K562 (cell line): ENCODE data around the gene PTPRM. TPM values are rescaled to one million over a fixed set of nuclear protein-coding genes. Genes with fewer than 3 reads are reported as not detected.

Experiments used
- ATAC-seq: fragments of 200-7000 bp; cut with Tn5 transposase; 3 replicates; pipeline ENCODE4 v1.9.1; 2020; ENCODE audit warnings: moderate library complexity
- BruUV-seq: library from RNA; stranded (reverse); fragments of 400-500 nt; replicated peaks from 2 replicates; lab custom pipeline; 2021; lab: Mats Ljungman, UMichigan
- CTCF ChIA-PET: fragments of 300-600 bp; formaldehyde crosslinking; extraction: SDS; loops from one replicate; lab custom pipeline; 2021; ENCODE audit warnings: low intra/inter-chr PET ratio; lab: Yijun Ruan, JAX
- POLR2A ChIA-PET: fragments of 300-600, 350-650 bp; sonication (Branson Sonifier 250); formaldehyde crosslinking; extraction: SDS; loops from one replicate; lab custom pipeline; 2021; ENCODE audit warnings: antibody characterized with exemption, inconsistent platforms; lab: Yijun Ruan, JAX
- DNase-seq, 4 experiments: peaks; one replicate each; pipeline versions ENCODE4 v3.0.0 to v3.0.0-alpha.2; 2011 to 2018; ENCODE audit warnings: low spot score in 3 of 4, mixed read lengths in 3 of 4; ENCODE audit errors: extremely low read depth in 1 of 4
- FAIRE-seq: peaks from 2 replicates; lab custom pipeline; 2011; peaks lifted over from hg19 to GRCh38; lab: Jason Lieb, UNC
- H2AFZ ChIP-seq: 2 replicates; pipeline ENCODE4 v1.6.0; 2011; ENCODE audit warnings: low read depth, low read length, control low read depth, inconsistent platforms
- H3K27ac ChIP-seq: fragments of 200-600 bp; 3 replicates; pipeline ENCODE4 v1.8.0; 2011; ENCODE audit warnings: low read depth, mild to moderate bottlenecking, control low read depth, inconsistent platforms, low read length, moderate library complexity, mixed read lengths; ENCODE audit errors: extremely low read depth
- H3K27me3 ChIP-seq, 2 experiments: fragments of 300-600 bp in 1 of 2; 2 replicates in 1 of 2; 3 replicates in 1 of 2; pipeline versions ENCODE4 v1.6.0 to v1.8.0; 2011; ENCODE audit warnings: inconsistent platforms in 2 of 2, low read length in 2 of 2, mild to moderate bottlenecking in 1 of 2, mixed read lengths in 1 of 2, moderate library complexity in 1 of 2; ENCODE audit not compliant: control insufficient read depth in 2 of 2, insufficient read depth in 2 of 2
- H3K36me3 ChIP-seq: fragments of 300-600 bp; 3 replicates; pipeline ENCODE4 v1.8.0; 2011; ENCODE audit warnings: mild to moderate bottlenecking, low read length, inconsistent platforms; ENCODE audit not compliant: control insufficient read depth, insufficient read depth
- H3K4me1 ChIP-seq, 2 experiments: fragments of 200-600 bp in 1 of 2; replicated peaks in 1 of 2; 2 replicates in 1 of 2; 3 replicates in 1 of 2; pipeline versions ENCODE4 v1.5.1 to v1.8.0; 2011; ENCODE audit warnings: inconsistent platforms in 2 of 2, low read length in 2 of 2, mild to moderate bottlenecking in 1 of 2, mixed read lengths in 1 of 2, moderate library complexity in 1 of 2; ENCODE audit not compliant: control insufficient read depth in 2 of 2, insufficient read depth in 2 of 2
- H3K4me2 ChIP-seq: 2 replicates; pipeline ENCODE4 v1.6.1; 2011; ENCODE audit warnings: low read length, control low read depth, inconsistent platforms, mixed read lengths; ENCODE audit not compliant: insufficient read depth
- H3K4me3 ChIP-seq: fragments of 200-600 bp; sonication (generic), shearing (Covaris generic); 2 replicates; pipeline ENCODE4 v1.5.1; 2016; ENCODE audit warnings: control low read depth, inconsistent platforms
- H3K79me2 ChIP-seq: fragments of 200-600 bp; 3 replicates; pipeline ENCODE4 v1.8.0; 2011; ENCODE audit warnings: low read length, inconsistent platforms; ENCODE audit not compliant: control insufficient read depth, insufficient read depth
- H3K9ac ChIP-seq, 2 experiments: 2 replicates each; pipeline versions ENCODE4 v1.6.0 to v1.6.1; 2011; ENCODE audit warnings: low read depth in 2 of 2, low read length in 2 of 2, control low read depth in 1 of 2, inconsistent platforms in 1 of 2, mild to moderate bottlenecking in 1 of 2, mixed read lengths in 1 of 2; ENCODE audit not compliant: insufficient read depth in 1 of 2
- H3K9me1 ChIP-seq: one replicate; pipeline ENCODE4 v1.6.0; 2011; ENCODE audit warnings: inconsistent platforms, mild to moderate bottlenecking, low read length, moderate library complexity; ENCODE audit not compliant: control insufficient read depth, insufficient read depth
- H3K9me3 ChIP-seq: replicated peaks from 2 replicates; pipeline ENCODE4 v1.5.1; 2011; ENCODE audit warnings: low read depth, low read length, inconsistent platforms; ENCODE audit not compliant: control insufficient read depth, insufficient read depth
- H4K20me1 ChIP-seq: replicated peaks from 2 replicates; pipeline ENCODE4 v1.6.1; 2011; ENCODE audit warnings: low read length, inconsistent platforms, mixed read lengths; ENCODE audit not compliant: control insufficient read depth, insufficient read depth
- FOXK2 ChIP-seq, 2 experiments: fragments of 450-650 bp; IDR thresholded peaks in 1 of 2; conservative IDR thresholded peaks in 1 of 2; 2 replicates each; pipeline ENCODE4 v1.6.1; 2016; ENCODE audit warnings: low read depth in 2 of 2, mild to moderate bottlenecking in 1 of 2
- MTF1 ChIP-seq: fragments of 250-450 bp; sonication (Bioruptor Pico); IDR thresholded peaks from 2 replicates; pipeline ENCODE4 v1.9.0; 2021; ENCODE audit warnings: moderate library complexity, mild to moderate bottlenecking, inconsistent platforms, borderline replicate concordance
- NCOR1 ChIP-seq: fragments of 450-650 bp; IDR thresholded peaks from 2 replicates; pipeline ENCODE4 v1.6.1; 2016; ENCODE audit warnings: mild to moderate bottlenecking, moderate library complexity
- PHB2 ChIP-seq: fragments of 450-650 bp; IDR thresholded peaks from 2 replicates; pipeline ENCODE4 v1.6.1; 2017; ENCODE audit warnings: low read depth
- PML ChIP-seq: IDR thresholded peaks from 2 replicates; pipeline ENCODE4 v1.6.1; 2012; ENCODE audit warnings: low read length, inconsistent platforms
- SETDB1 ChIP-seq: IDR thresholded peaks from one replicate; pipeline ENCODE4 v1.6.1; 2012; ENCODE audit warnings: low read length, control low read depth, inconsistent platforms
- THRA ChIP-seq: fragments of 450-650 bp; IDR thresholded peaks from 2 replicates; pipeline ENCODE4 v1.6.1; 2017; ENCODE audit warnings: mild to moderate bottlenecking, moderate library complexity
- ZNF318 ChIP-seq, 2 experiments: fragments of 450-650 bp; IDR thresholded peaks; 2 replicates each; pipeline ENCODE4 v1.6.1; 2016; ENCODE audit warnings: mild to moderate bottlenecking in 2 of 2, borderline replicate concordance in 1 of 2, low read depth in 1 of 2, moderate library complexity in 1 of 2
- WGBS: fragments of 100-300 bp; shearing (Covaris generic); methylation state at CpG from one replicate; pipeline ENCODE4 v1.1.6; 2016; ENCODE audit warnings: low coverage, mixed read lengths; ENCODE audit not compliant: insufficient coverage; ENCODE audit errors: missing lambda C conversion rate; 5-methylcytosine and 5-hydroxymethylcytosine counted together
- in situ Hi-C: fragments of 300-500 bp; cut with MboI; formaldehyde crosslinking; loops from 4 replicates; pipeline ENCODE4 v1.15.0; 2018; ENCODE audit warnings: inconsistent platforms, mixed read lengths
- intact Hi-C: fragments of 100-400 bp; cut with micrococcal nuclease; formaldehyde crosslinking; loops from 2 replicates; pipeline ENCODE4 v1.14.2; 2022
- polyA plus RNA-seq, 8 experiments: library from polyadenylated mRNA; depleted of rRNA in 4 of 8; stranded (reverse) in 5 of 8; unstranded in 3 of 8; fragments of >200 nt; fragmentation: Nextera tagmentation in 2 of 8; fragmentation: Illumina TruSeq in 1 of 8; extraction: Ambion mirVana in 2 of 8; extraction: Trizol in 1 of 8; gene quantifications; 2 replicates each; pipeline versions ENCODE4 v1.2.1 to v1.2.3, GENCODE V29; 2011 to 2014; ENCODE audit warnings: inconsistent platforms in 1 of 8, missing spikeins in 1 of 8
- total RNA-seq, 7 experiments: library from RNA; depleted of rRNA in 6 of 7; stranded (reverse); fragments of >200 nt in 6 of 7; fragmentation: Illumina TruSeq in 2 of 7; extraction: Trizol in 2 of 7; gene quantifications; 2 replicates each; pipeline versions ENCODE4 v1.2.1 to v1.2.3, GENCODE V29; 2011 to 2021; ENCODE audit warnings: low replicate concordance in 1 of 7

Gene PTPRM
- total and polyA plus RNA-seq, 9 of the 15 experiments (the other 6 are each of a cell fraction or from before 2014, with no cell fraction given) = 0.03 to 0.16 (median 0.08) TPM; not detected in 3

- Histone ChIP-seq H3K36me3 (no peaks in the 10 kb centered on the region), H3K27me3 (peaks cover 2 to 15% of the 10 kb centered on the region in 2 experiments; a peak in 2 of 5 replicates), H3K9me1 (no peaks in the 10 kb centered on the region), H3K9me3 (no peaks in the 10 kb centered on the region), H3K4me3 (no peak overlapping the region), H3K4me2 (no peak overlapping the region), H3K27ac (no peak overlapping the region), H3K9ac (no peak overlapping the region), H4K20me1 (no peaks in the 10 kb centered on the region)
- intact Hi-C loops = no loop called here
- DNase-seq (no peak), ATAC-seq (no peak), FAIRE-seq (no peak)
- in situ Hi-C loops = no loop called here
- WGBS = 0% methylated on average over 6 of the region's 6 CpGs
- TF ChIP-seq NCOR1 = no peak
- TF ChIP-seq ZNF318 (IDR thresholded peaks at IDR 0.05; ENCODE audit: borderline replicate concordance in 1 of 2, low read depth in 1 of 2) = no peak
- TF ChIP-seq PHB2 = no peak
- TF ChIP-seq FOXK2 (conservative IDR thresholded peaks at IDR 0.05 in 1 of 2, IDR thresholded peaks at IDR 0.05 in 1 of 2; ENCODE audit: low read depth in 2 of 2) = no peak
- no peak for TF ChIP-seq SETDB1
- TF ChIP-seq THRA = no peak
- no peak for TF ChIP-seq PML
- no peak for TF ChIP-seq MTF1 (CRISPR knock-in tag)
- TF ChIP-seq, all 486 proteins: peak for 0
- Histone ChIP-seq H3K4me1 (no peaks in the 10 kb centered on the region), H3K79me2 (no peaks in the 10 kb centered on the region), H2AFZ (no peak overlapping the region)
- no TSS peak for BruUV-seq
- POLR2A ChIA-PET = no interaction called here
- CTCF ChIA-PET = no interaction called here
Measured at GRCh38 chr18:8300751-8301410, 733.8 kb downstream of the PTPRM start.
